ENCODE data around the gene BPIFB2.
"Not testable (repeated sequence)": the region's sequence is repeated elsewhere in the genome, so short reads cannot be mapped to it uniquely, and the experiment has no call there.

The BPIFB2 gene

GRCh38 chr20:32970973-32971300, 36.6 kb upstream of the BPIFB2 start:
- Histone ChIP-seq H3K79me2 (ENCODE audit: insufficient read depth, low read depth) (no peaks in the 10 kb centered on the region), H2AFZ (ENCODE audit: low read depth) (no peak overlapping the region), H3K36me3 (ENCODE audit: insufficient read depth) (no peaks in the 10 kb centered on the region), H3K4me1 (ENCODE audit: low read depth, poor library complexity, severe bottlenecking) (peaks cover 33% of the 10 kb centered on the region), H3K4me3 (IDR thresholded peaks at IDR 0.05; ENCODE audit: insufficient read depth, low read depth, low read length) (no peak overlapping the region), H3K4me2 (no peak overlapping the region), H3K9ac (no peak overlapping the region), H3K27ac (no peak overlapping the region), H4K20me1 (ENCODE audit: insufficient read depth) (no peaks in the 10 kb centered on the region), H3K27me3 (ENCODE audit: insufficient read depth, low read depth) (no peaks in the 10 kb centered on the region)
- no peak for TF ChIP-seq CTCF (conservative IDR thresholded peaks at IDR 0.05; ENCODE audit: low read depth, low read length)

GRCh38 chr20:32971703-32972161, 35.8 kb upstream of the BPIFB2 start:
- Histone ChIP-seq H3K4me3 (IDR thresholded peaks at IDR 0.05; ENCODE audit: insufficient read depth, low read depth, low read length) (no peak overlapping the region), H3K4me1 (ENCODE audit: low read depth, poor library complexity, severe bottlenecking) (peaks cover 31% of the 10 kb centered on the region), H3K27me3 (ENCODE audit: insufficient read depth, low read depth) (no peaks in the 10 kb centered on the region), H3K79me2 (ENCODE audit: insufficient read depth, low read depth) (no peaks in the 10 kb centered on the region), H3K27ac (peak overlapping the region; percentile 42), H3K9ac (no peak overlapping the region; the same call in 1 of the 2 replicates), H2AFZ (ENCODE audit: low read depth) (peak overlapping the region; percentile 81), H3K36me3 (ENCODE audit: insufficient read depth) (no peaks in the 10 kb centered on the region), H3K4me2 (peak overlapping the region; percentile 33), H4K20me1 (ENCODE audit: insufficient read depth) (no peaks in the 10 kb centered on the region)
- no peak for TF ChIP-seq CTCF (conservative IDR thresholded peaks at IDR 0.05; ENCODE audit: low read depth, low read length)

- H3K27me3 ChIP-seq (ENCODE audit: insufficient read depth, low read depth) = no peaks in the 10 kb centered on the region
- peaks cover 24% of the 10 kb centered on the region for H3K4me1 ChIP-seq (ENCODE audit: low read depth, poor library complexity, severe bottlenecking)
- no peaks in the 10 kb centered on the region for H3K79me2 ChIP-seq (ENCODE audit: insufficient read depth, low read depth)
- no peak overlapping the region; the same call in 1 of the 2 replicates for H3K9ac ChIP-seq
- H4K20me1 ChIP-seq (ENCODE audit: insufficient read depth) = no peaks in the 10 kb centered on the region
- TF ChIP-seq CTCF (conservative IDR thresholded peaks at IDR 0.05; ENCODE audit: low read depth, low read length) = no peak
- no peaks in the 10 kb centered on the region for H3K36me3 ChIP-seq (ENCODE audit: insufficient read depth)
- H2AFZ ChIP-seq (ENCODE audit: low read depth) = peak overlapping the region; percentile 81
- H3K27ac ChIP-seq = peak overlapping the region; percentile 42; the same call in 1 of the 2 replicates
- H3K4me3 ChIP-seq (IDR thresholded peaks at IDR 0.05; ENCODE audit: insufficient read depth, low read depth, low read length) = no peak overlapping the region
- H3K4me2 ChIP-seq = peak overlapping the region; percentile 33
Measured at GRCh38 chr20:32972181-32973076, 35.1 kb upstream of the BPIFB2 start.

GRCh38 chr20:32973077-32973717, 34.3 kb upstream of the BPIFB2 start:
- no peaks in the 10 kb centered on the region for H3K27me3 ChIP-seq (ENCODE audit: insufficient read depth, low read depth)
- no peak overlapping the region for H3K4me3 ChIP-seq (IDR thresholded peaks at IDR 0.05; ENCODE audit: insufficient read depth, low read depth, low read length)
- peaks cover 19% of the 10 kb centered on the region for H3K4me1 ChIP-seq (ENCODE audit: low read depth, poor library complexity, severe bottlenecking)
- H3K27ac ChIP-seq = no peak overlapping the region
- H3K36me3 ChIP-seq (ENCODE audit: insufficient read depth) = no peaks in the 10 kb centered on the region
- no peak overlapping the region for H3K9ac ChIP-seq
- H4K20me1 ChIP-seq (ENCODE audit: insufficient read depth) = no peaks in the 10 kb centered on the region
- no peak for TF ChIP-seq CTCF (conservative IDR thresholded peaks at IDR 0.05; ENCODE audit: low read depth, low read length)
- no peak overlapping the region for H2AFZ ChIP-seq (ENCODE audit: low read depth)
- no peaks in the 10 kb centered on the region for H3K79me2 ChIP-seq (ENCODE audit: insufficient read depth, low read depth)
- H3K4me2 ChIP-seq = no peak overlapping the region

GRCh38 chr20:32974204-32975064, 33.1 kb upstream of the BPIFB2 start:
- H4K20me1 ChIP-seq (ENCODE audit: insufficient read depth); H3K27ac ChIP-seq; H3K27me3 ChIP-seq (ENCODE audit: insufficient read depth, low read depth); H3K9ac ChIP-seq; H3K79me2 ChIP-seq (ENCODE audit: insufficient read depth, low read depth); H3K4me2 ChIP-seq; H2AFZ ChIP-seq (ENCODE audit: low read depth); H3K36me3 ChIP-seq (ENCODE audit: insufficient read depth); H3K4me3 ChIP-seq (IDR thresholded peaks at IDR 0.05; ENCODE audit: insufficient read depth, low read depth, low read length): not testable (repeated sequence)
- H3K4me1 ChIP-seq (ENCODE audit: low read depth, poor library complexity, severe bottlenecking) = peaks cover 19% of the 10 kb centered on the region

GRCh38 chr20:32975121-32975520, 32.4 kb upstream of the BPIFB2 start:
- not testable (repeated sequence) for H3K36me3 ChIP-seq (ENCODE audit: insufficient read depth); H3K4me3 ChIP-seq (IDR thresholded peaks at IDR 0.05; ENCODE audit: insufficient read depth, low read depth, low read length); H4K20me1 ChIP-seq (ENCODE audit: insufficient read depth); H3K27me3 ChIP-seq (ENCODE audit: insufficient read depth, low read depth); H3K9ac ChIP-seq; H3K79me2 ChIP-seq (ENCODE audit: insufficient read depth, low read depth); H2AFZ ChIP-seq (ENCODE audit: low read depth); H3K27ac ChIP-seq; H3K4me2 ChIP-seq
- peaks cover 19% of the 10 kb centered on the region for H3K4me1 ChIP-seq (ENCODE audit: low read depth, poor library complexity, severe bottlenecking)

All from KMS-11 (cell line).